ENCODE results near the gene MCM3AP. TPM values are rescaled to one million over a fixed set of nuclear protein-coding genes. Genes with fewer than 3 reads are reported as not detected.

Gene MCM3AP
- total and polyA plus RNA-seq, 9 of the 15 experiments (the other 6 are each of a cell fraction or from before 2014, with no cell fraction given), result 6.5 to 179 (median 69.6) TPM

GRCh38 chr21:46320331-46320801 is 35.0 kb upstream of the MCM3AP start (continued):
- TF ChIP-seq NEUROD1 (IDR thresholded peaks at IDR 0.05; ENCODE audit: borderline replicate concordance, low read depth, low read length, partially characterized antibody), result peak; percentile 78
- no peak for TF ChIP-seq TFE3 (CRISPR knock-in tag; IDR thresholded peaks at IDR 0.05)
- TF ChIP-seq NR2C2 (CRISPR knock-in tag; IDR thresholded peaks at IDR 0.05), result no peak
- peak; percentile 44; the same call in 1 of the 2 replicates for TF ChIP-seq NR2C2 (tag; IDR thresholded peaks at IDR 0.05)
- TF ChIP-seq MAX (CRISPR knock-in tag; IDR thresholded peaks at IDR 0.05), result peak; percentile 45; the same call in 1 of the 2 replicates
- no peak for TF ChIP-seq CBX2 (IDR thresholded peaks at IDR 0.05; ENCODE audit: insufficient read depth, low read length, poor library complexity, severe bottlenecking)
- TF ChIP-seq SRSF3 (IDR thresholded peaks at IDR 0.05; ENCODE audit: insufficient read depth, low read length), result no peak
- TF ChIP-seq FOSL1 (tag; conservative IDR thresholded peaks at IDR 0.05), result peak; percentile 53
- TF ChIP-seq SMC3 (conservative IDR thresholded peaks at IDR 0.05; ENCODE audit: insufficient read depth, low read depth, low read length), result no peak
- TF ChIP-seq ZNF431 (CRISPR knock-in tag; IDR thresholded peaks at IDR 0.05), result no peak
- no peak; the same call in 1 of the 2 replicates for TF ChIP-seq NFRKB (IDR thresholded peaks at IDR 0.05; ENCODE audit: low read depth)
- TF ChIP-seq MCM7 (IDR thresholded peaks at IDR 0.05), result no peak
- no peak for TF ChIP-seq ZBTB17 (CRISPR knock-in tag; IDR thresholded peaks at IDR 0.05)
- TF ChIP-seq POLR2H (tag; IDR thresholded peaks at IDR 0.05; ENCODE audit: low read depth), result 0 out of 2 replicates have a peak, but pooled peaks have one; percentile 45
- TF ChIP-seq JUND (IDR thresholded peaks at IDR 0.05; ENCODE audit: borderline replicate concordance, low read depth, low read length), result peak; percentile 59; the same call in 1 of the 2 replicates
- peak; percentile 47; the same call in 1 of the 3 replicates for TF ChIP-seq JUND (tag; IDR thresholded peaks at IDR 0.05; ENCODE audit: borderline replicate concordance, low read depth, low read length)
- TF ChIP-seq BACH1 (tag; IDR thresholded peaks at IDR 0.05), result no peak
- TF ChIP-seq PRMT5 (CRISPR knock-in tag; IDR thresholded peaks at IDR 0.05), result no peak
- peak; percentile 62; the same call in 1 of the 2 replicates for TF ChIP-seq CUX1 (CRISPR knock-in tag; IDR thresholded peaks at IDR 0.05)
- no peak for TF ChIP-seq TFAM (CRISPR knock-in tag; conservative IDR thresholded peaks at IDR 0.05)
- no peak for TF ChIP-seq ZNF512 (tag; IDR thresholded peaks at IDR 0.05)

All from K562 (cell line).